NCI-H748 (cell line): ENCODE data around the gene NACC2.
"Not testable (repeated sequence)": the region's sequence is repeated elsewhere in the genome, so short reads cannot be mapped to it uniquely, and the experiment has no call there.

Source experiments
- DNase-seq: peaks from one replicate; lab custom pipeline; 2025; ENCODE audit not compliant: unreplicated experiment; lab: John Stamatoyannopoulos, UW

Gene NACC2

DNA sequence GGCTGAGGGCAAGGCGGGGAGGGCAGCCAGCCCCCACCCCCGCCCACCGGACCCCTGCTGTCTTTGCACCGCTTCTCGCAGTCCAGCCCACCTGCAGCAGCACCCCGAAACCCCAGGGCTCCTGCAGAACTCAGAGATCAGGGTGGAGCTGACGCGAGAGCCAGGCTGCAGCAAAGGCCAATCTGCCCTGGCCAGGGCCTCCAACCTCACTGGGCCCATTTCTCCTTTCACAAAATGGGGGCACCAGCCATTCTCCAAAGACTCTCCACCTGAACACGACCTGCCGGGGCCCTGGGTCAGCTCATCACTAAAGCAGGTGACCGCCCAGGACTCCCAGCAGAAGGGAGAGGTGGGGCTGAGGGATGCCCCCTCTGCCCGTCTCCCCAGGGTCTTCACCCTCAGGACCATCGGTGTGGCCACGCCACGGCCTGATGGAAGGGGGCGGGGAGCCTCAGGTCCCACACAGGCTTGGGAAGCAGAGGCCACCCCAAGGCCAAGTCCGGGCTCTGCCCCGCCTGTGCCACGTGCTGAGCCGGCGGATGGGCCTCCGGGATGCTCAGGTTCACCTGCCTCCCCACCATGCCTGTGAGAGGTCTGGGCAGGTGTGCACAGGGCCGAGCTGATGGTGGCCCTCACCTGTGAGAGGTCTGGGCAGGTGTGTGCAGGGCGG, 13.1 kb downstream of the NACC2 start:
- peak; percentile 31 for DNase-seq

DNA sequence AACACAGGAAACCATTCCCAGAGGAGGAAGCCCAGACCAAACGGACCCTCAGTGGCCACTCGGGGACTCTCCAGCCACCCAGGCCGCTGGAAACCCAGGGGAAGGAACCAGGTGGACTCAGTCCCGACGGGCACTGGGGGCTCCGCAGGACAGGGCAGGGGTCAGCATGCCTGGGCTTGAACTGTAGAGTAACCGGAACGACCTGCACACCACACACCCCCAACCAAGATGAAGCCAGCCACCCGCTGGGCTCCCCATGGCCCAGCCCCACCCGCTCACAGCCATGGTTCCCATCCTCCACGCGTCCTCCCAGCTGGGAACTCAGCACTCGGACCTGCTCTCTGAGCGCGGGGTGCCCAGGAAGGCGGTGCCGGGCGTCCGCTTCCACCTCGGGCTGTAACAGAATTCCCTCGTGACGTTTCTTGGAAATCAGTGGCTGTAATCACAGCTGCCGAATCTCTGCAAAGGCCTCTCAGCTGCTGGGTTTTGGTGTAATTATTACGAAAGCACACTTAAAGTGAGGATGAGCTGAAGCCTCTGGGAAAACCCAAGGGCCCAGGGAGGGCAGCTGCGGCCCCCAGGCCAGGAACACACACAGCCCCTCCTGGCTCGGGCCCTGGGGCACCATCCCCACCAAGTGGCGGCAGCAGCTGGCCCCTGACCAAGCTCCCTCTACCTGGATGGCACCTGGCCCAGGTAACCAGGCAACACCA, 13.8 kb downstream of the NACC2 start:
- peak; percentile 14 for DNase-seq

DNA sequence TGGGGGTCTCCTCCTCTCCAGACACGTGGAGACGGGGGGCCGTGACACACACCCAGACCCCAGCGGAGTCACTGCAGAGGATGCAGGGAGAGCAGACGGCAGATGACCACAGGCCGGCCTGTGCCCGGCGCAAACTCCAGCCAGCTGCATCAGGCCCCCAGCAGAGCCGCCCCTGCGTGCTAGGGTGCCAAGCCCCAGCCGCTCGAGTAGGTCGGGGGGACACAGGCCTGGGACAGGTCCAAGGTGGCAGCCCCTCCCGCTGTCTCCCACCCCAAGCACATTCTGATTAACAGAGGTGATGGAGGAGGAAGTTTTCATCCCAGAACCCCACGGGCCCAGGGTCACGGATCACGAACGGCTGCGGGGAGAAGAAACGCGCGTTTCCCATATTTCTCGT, 14.4 kb downstream of the NACC2 start:
- DNase-seq: no peak

DNA sequence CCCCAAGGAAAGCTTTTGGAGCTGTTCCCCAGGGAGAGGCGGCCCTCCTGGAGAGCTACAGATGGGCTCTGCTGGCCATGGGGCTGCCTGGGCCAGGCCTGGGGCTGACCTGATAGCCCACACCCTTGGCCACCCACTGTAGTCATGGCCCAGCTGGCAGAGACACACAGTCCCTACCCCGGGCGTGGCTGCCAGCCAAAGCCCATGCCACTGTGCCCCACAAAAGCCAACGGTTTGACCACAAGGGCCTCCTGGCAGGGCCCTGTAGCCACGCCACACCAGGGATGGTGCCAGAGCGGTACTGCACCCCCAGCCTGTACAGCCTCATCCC, 15.2 kb downstream of the NACC2 start:
- no peak for DNase-seq

DNA sequence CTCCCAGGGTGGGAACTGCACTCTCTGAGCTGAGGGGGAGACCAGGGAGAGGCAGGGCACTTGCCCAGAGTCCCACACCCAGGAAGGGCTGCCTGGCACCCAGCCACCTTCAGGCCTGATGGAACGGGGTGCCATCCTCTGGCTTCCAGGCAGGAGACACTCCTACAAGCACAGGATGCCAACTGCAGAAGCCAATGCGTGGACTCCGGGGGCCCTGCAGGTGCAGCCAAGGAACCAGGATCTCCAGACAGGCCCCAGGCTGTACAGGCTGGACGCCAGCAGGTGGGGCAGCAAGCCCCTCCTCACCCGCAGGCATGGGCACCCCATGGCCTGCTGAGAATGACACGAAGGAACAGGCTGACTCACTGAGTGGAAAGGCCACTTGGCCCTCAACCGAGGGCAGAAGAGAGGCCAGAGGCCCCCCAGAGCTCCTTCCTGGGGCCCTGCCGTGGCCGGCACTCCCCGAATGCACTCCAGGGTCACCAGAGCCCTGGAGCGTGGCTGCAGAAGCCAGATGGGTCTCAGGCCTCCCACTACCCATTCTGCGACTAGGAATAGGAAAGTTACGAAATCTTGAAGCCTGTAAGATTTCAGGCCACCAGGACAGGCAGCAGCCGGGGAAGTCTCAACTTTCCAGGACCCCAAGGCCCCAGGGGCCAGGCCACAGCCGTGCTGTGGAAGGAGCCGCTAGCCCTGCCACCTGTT, 15.7 kb downstream of the NACC2 start:
- DNase-seq: no peak

DNA sequence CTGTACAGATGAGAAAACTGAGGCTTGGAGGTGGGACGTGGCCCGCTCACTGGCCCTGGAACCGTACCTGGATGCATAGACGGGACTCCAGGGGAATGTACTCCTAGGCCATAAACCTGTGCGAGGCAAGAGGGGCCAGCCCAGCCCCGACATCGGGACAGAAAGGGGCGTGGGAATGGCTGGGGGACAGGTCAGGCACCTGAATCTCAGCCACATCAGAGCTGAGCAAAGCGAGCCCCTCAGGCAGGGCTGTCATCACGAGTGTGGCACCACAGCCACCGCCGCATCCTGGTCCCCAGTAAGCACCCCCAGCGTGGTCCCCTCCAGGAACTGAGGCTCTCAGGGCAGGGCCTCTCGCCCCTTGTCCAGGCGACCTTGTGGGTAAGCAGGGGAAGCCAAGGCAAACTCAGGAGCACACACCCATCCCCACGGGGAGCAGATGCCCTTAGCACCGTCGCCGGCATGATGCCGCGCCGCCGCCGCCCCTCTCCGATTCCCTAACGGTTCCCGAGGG, 16.5 kb downstream of the NACC2 start:
- DNase-seq: no peak

DNA sequence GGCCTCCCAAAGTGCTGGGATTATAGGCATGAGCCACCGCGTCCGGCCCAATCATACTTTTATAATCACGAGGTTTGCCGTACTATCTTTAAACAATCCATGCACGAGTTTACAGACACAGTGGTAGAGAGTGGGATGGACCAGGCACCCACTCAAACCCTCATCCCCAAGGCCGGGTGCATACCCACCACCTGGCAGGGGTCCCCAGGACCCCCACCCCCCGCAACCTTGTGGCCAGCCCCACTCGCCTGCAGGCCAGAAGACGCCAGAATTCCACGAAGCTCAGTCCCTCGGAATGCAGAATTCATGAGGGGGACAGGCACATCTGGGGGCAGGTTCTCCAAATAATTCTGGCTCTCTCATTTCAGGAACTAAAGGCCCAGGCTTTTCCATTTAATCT, 17.1 kb downstream of the NACC2 start:
- no peak for DNase-seq

DNA sequence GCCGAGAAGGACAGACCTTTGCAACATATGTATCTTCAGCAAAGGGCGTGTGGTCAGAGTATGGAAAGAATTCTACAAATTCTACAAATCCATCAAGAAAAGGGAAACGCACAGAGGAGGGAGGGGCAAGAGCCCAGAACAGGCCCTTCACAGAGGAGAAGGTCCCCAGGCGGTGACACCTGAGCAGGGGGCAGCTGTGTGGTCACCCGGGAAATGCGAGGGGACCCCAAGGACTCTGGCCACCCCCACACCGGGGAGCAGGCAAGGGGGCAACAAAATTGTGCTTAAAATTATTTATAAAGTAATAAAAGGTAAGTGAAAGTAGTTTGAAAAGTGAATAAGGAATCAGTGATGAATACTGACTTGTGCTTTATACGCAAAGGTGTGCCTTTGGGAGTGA, 17.6 kb downstream of the NACC2 start:
- no peak for DNase-seq

DNA sequence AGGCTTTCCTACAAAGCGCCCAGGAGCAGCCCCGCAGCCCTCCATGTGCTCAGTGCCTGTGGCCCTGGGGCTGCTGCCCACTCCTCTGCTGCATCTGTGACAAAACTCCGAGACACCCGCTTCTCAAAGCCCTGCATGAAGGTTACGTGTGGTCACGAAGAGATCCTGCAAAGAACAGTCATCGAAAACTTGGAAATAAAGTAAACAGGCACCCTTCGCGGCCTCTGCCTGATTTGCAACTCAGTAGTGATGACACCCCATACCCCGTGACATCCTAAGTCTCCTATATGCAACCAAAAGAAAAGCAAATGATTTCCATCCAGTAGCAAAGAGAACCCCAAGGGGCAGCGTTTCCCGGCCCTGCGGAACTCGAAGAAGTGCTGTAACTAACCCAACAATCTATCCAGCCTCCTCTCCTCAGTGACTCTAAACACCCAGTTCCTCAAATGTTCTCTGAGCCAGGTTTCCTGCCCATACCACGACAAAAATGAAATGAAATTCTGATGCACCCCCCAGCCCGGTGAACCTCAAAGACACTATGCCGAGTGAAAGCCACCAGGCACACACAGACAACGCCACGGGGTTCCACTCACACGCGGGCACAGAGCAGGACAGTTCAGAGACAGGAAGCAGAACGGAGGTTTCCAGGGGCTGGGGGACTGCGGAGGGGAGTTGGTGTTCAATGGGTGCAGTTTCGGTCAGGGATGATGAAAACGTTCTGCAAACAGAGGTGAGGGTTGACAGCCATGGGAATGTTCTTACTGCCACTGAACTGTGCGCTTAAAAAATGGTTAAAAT, 19.0 kb downstream of the NACC2 start:
- no peak for DNase-seq

DNA sequence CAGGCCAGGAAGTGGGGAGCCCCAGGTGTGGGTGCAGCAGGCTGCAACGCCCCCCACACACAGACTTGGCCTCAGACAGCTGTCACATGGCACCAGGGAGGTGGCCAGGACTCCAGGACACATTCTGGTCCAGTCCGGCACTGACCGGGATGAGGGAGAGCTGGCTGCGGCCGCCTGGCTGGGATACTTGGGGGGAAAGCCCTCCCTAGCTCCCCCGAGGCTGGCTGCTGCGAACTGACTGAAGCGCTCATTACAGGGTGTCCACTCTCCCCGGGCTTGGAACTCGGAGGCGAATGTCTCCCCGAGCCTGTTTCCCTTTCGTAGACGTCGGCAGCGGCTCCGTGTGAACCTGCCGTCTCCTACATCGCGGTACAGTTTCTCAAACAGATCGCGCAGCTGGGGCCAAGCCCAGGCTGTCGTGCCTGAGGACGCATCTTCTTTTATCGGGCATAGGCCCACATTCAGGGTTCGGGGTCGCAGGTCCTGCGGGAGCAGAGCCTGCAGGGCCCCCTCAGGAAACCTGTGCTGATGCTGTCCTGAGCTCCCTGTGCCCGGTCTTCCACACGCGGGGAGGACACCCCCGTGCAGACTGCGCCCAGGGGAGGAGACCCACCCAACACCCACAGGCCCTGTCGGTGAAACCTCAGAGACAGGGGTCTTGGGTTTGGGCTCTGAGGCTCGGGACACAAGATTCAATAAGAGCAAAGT, 19.8 kb downstream of the NACC2 start:
- DNase-seq: no peak

DNA sequence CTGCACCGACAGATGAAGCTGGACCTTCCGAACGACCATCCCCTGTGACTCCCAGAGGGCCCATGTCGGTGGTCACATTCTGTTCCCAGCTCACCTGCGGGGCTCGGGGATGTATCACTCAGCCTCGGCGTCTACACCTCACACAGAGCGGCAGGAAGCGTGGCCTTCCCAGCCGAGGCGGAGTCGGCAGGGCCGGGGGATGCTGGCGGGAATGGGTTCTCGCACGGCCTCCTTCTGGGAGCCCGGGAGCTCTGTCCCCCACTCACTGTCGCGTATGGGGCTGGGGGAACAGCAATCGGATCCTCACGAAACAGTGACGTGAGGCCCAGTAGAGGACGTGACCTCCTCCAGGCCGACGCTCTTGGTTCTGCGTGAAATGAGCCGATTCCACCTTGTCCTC, 20.4 kb downstream of the NACC2 start:
- no peak for DNase-seq

DNA sequence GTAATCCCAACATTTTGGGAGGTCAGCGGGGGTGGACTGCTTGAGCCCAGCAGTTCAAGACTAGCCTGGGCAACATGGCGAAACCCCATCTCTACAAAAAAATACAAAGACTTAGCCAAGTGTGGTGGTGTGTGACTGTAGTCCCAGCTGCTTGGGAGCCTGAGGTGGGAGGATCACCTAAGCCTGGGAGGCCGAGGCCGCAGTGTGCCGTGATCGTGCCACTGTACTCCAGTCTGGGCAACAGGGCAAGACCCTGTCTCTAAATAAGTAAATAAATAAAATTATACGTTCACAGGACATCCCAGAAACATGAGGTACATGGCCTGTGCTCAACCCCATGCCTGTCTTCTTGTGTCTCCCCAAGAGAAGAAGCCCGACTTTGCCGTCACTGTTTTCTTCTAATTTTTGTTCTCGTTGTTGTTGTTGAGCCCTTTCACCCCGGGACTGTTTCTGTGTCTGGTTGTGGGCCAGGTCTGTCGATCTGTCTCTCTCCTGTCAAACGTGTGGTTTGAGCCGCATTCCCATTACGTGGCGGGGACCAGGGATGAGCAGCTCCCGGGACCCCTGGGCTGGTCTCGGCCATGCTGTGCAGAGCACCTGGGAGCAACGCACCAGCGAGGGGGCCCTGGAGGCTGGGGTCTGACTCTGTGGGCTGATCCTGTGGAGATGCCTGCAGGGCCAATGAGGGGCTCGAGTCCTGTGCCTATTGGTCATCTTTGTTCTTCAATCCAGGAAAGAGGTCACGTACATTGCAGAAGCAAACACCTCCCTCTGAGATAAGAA, 32.2 kb downstream of the NACC2 start:
- no peak for DNase-seq

DNA sequence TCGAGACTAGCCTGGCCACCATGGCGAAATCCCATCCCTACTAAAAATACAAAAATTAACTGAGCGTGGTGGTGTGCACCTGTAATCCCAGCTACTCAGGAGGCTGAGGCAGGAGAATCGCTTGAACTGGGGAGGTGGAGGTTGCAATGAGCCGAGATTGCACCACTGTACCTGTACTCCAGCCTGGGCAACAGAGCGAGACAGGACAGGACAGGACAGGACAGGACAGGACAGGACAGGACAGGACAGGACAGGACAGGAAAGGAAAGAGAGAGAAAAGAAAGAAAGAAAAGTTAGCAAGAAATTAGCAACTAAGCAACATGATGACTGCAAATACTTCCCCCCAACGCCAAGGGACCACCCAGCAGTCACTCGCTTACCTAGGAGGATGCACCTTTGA, 33.2 kb downstream of the NACC2 start:
- DNase-seq: not testable (repeated sequence)

DNA sequence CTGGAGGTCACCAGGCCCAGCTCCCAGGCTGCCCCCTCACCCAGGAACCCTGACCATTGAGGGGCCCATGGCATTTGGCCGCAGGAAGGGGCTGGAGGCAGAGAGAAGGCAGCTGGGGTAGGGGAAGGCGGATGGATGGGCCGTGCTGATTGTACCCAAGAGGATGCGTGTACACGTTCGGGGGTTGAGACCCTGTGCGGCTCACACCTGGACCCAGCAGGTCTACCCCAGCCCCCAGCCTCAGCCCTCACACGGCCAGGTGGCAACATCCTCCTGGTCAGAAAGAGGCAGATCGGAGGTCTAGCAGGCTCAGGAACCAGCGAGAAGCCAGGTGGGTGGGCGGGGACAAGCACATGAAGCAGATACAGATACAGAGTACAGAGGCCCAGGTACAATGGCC, 33.7 kb downstream of the NACC2 start:
- no peak for DNase-seq

DNA sequence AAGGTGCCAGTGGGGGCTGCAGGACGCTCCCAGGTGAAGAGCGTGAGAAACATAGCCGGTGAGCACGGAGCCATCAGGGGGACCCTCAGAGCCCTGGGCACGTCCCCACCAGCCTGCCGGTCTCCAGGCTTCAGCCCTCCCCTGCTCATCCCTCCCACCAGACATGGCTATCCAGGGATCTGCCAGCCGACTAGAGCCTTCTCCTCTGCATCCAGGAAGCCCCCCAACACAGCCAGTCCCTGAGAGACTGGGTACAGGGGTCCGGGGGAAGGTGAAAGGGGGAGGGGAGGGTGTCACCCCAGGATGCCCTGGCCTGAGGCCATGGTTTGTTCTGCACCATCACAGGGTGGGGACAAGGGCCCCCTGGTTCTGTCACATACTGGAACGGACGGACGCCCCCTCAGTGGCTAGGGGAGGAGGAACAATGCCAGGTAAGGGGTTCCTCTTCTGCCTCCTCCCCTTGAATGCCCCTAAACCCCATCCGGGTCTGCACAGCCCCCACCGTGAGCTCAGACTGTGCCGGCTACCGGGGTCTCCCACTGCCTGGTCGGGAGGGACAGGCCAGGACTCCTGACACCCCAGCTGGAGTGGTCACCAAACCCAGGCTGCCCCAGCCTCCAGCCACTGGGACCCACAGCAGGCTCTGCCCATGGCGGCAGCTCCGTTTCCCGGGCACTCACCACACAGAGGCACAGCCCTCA, 34.3 kb downstream of the NACC2 start:
- no peak for DNase-seq

DNA sequence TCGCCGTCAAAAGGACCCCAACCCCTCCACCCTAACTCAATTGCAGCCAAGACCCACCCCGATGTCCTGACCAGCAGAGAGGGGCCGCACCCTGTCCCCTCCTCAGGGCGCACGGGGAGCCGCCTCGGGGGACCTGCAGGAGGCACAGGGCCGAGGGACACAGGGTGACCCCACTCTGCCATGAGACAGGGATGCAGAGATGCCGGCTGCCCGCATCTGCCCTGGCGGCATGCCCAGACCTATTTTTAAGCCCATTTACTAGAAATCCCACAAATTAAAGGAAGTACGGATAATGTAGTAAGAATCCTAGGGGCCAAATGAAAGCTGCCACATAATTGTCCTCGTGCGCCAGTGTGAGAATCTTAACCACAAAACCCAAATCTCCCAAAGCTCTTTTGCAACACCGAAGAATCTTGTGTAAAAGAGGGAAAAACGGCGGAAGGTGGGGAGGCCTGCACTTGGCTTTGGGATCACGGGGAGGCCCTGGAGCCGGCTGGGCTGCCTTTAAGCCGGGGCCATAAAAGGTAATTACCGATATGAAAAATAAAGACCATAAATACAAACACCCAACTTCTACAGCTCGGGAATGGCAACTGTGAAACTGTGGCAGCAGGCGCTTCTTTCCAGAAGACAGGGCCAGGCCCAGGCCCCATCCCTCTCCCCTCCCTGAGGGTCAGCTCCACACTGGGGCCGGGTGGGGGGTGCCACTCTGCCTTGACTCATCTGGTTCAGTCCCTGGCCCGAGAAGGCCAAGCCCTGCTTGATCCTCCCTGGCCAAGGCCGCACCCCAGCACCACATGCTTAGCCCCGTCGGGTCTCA, 35.0 kb downstream of the NACC2 start:
- DNase-seq: no peak

DNA sequence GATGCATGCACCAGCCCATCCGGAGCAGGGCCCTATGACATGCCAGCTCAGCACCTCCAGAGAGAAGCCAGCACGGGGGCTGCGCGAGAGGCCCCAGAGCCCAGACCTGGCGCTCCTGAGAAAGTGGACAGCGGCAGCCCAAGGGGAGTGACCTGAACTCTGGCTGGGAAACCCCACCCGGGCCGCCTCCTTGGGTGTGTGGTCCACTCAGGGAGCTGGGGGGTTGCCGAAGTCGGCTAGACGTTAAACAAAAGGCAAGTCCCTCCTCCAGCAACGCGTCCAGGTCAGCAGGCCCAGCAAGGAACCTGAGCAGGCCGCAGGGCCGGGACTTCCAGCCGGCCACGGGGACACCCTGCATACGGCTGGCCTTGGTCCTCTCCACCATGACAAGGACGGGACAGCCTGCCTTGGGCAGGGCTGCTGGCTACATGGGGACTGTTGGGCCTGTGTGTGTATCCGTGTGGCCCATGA, 35.7 kb downstream of the NACC2 start:
- no peak for DNase-seq

DNA sequence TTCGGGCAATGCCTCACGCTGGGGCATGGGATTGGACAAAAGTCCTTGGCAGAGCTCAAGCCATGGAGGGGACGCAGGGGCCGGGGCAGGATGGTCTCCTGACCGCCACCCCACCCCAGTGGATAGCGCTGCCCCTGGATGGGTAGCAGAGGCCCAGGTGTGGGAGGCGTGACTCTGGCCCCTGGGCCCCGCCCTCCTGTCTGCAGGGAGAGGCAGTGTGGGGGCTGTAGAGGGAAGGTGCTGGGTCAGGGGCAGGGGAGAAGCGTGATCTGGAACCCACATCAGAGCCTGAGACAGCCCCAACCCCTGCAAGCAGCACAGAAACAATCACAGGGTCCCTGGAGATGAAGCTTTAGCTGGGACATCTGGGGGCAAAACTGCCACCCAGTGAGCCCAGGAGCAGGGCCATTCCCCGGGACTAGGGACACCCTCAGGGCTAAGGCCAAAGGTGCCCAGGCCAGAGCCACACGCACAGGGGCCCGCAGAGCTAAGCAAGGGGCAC, 36.2 kb downstream of the NACC2 start:
- no peak for DNase-seq
